ENCODE measurements around the gene NOVA2.

Gene NOVA2

GRCh38 chr19:45890877-45891276, 82.8 kb downstream of the NOVA2 start:
- no peak for DNase-seq (ENCODE audit: low spot score)

DNA sequence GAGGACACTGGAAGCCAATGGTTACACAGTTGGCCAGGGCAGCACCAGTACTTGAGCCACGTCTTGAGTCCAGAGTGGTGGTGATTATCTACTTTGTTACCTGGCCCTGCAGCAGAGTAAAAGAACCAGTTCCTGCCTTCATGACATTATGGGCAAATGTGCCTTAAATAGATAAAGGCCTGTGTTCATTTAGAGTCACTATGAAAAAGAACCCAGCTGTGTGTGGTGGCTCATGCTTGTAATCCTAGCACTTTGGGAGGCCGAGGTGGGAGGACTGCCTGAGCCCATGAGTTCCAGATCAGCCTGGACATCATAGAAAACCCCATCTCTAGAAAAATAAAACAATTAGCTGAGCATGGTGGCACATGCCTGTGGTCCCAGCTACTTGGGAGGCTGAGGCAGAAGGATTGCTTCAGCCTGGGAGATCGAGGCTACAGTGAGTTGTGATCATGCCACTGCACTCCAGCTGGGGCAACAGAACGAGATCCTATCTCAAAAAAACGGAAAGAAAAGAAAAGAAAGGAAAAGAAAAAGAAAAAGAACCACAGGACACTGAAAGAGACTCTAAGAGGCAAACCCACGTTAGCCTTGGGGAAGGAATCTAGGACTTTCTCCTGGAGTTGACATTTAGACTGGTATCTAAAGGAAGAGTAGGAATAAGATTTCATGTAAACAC, 84.3 kb downstream of the NOVA2 start:
- DNase-seq (ENCODE audit: low spot score) = no peak

GRCh38 chr19:45887200-45887710, 86.4 kb downstream of the NOVA2 start:
- DNase-seq (ENCODE audit: low spot score) = no peak

GRCh38 chr19:45886427-45887199, 87.1 kb downstream of the NOVA2 start:
- DNase-seq (ENCODE audit: low spot score) = peak; percentile 94

DNA sequence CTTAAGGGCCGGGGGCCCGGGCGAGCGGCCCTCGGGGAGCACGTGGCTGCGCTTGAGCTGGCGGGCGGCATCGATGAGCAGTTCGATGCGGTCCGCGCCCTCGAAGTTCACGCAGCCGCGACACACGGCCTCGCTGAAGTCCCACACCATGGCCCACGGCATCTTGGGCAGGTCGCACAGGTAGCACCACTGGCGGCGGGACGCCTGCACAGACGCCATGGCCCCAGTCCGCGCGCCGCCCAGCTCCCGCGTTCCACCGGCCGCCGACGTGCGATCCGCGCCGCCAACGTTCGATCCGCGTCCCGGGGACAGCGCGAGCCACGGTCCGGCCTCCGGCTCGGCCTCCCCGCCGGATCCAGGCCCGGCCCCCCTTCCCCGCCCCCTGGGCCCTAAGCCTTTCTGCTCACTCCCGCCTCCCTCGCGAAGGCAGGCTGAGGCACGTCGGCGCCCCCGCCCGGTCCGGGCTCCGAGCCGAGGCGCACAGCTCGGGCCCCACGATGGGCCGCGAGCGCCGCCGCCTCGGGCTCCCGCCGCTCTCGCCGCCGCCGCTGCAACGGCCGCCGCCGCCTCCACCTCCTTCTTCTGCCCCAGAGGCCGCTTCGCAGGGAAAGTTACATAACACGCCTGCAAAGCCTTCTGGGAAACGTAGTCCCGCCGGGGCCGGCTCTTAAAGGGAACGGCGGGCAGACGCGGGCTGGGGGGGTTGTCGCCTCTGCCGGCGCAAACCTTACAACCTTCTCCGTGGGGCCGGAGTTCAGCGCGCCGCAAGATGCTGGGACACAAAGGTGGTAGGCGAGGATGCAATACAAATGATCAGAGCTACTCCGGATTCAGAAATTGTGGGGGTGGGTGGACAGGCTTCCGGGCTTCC, 87.9 kb downstream of the NOVA2 start, which contains the start of gene IRF2BP1:
Gene IRF2BP1, minus strand, starts transcription at position 586 of the 871 bp plus-strand sequence. Its CDS starts 367 bp downstream, at position 219.
- peak; percentile 91 for DNase-seq (ENCODE audit: low spot score)

- DNase-seq (ENCODE audit: low spot score) = peak; percentile 23
These were observed 88.7 kb downstream of the NOVA2 start for GRCh38 chr19:45884682-45885555.

GRCh38 chr19:45883881-45884681, 89.6 kb downstream of the NOVA2 start:
- no peak for DNase-seq (ENCODE audit: low spot score)

Data from GM03348 (cell line).